ENCODE results near the gene EZR.
A peak's percentile ranks its signal among the peaks of the same experiment; 100 is the strongest.
"Not testable (repeated sequence)": the region's sequence is repeated elsewhere in the genome, so short reads cannot be mapped to it uniquely, and the experiment has no call there.

EZR gene

DNA sequence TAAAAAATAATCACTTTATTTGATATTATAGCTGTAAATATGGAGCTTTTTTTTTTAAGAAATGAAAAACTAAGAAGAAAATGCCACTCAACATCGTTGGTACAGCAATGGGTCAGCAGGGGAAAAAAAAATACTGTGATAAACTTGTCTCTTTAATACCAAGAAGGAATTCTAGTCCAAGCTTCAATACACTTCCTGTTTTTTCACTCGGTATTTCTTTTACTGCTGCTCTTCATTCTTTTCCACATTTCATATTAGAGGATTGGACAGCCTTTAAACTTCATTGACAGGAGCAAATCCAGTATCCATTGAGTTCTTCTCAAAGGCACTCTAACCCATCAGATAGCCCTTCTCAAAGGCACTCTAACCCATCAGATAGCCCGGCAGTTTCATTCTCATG is 22.2 kb upstream of the EZR start:
- DNase-seq (ENCODE audit: low read depth) = no peak

DNA sequence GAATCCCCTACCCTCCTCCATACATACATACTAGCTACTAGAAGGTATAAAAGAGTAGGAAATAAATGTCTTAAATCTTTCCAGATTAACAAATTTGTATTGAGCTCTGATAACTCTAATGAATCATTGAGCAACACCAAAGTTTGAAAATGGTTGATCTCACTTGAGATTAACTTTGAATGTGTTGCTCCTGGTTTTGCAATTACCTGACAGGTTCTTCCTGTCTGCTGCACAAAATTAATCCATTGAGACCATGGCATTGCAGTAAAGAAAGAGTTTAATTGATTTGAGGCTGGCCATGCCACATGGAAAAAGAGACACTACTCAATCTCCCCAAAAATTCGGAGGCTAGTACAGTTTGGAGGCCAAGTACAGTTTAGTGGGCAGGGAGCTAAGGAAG is 21.3 kb upstream of the EZR start:
- no peak for DNase-seq (ENCODE audit: low read depth)

DNA sequence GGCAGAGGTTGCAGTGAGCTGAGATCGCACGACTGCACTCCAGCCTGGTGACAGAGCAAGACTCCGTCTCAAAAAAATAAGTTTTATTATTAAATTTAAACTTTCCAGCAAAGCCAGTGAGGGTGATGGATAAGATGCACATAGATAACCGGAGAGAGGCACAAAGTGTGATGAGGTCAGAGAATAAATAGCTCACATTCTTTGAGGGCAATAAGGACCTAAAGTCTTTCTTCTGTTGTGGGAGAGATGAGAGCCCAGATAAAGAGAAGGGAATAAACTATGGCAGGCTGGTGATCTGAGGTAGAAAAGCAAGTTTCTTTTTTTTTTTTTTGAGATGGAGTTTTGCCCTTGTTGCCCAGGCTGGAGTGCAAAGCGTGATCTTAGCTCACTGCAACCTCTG is 20.6 kb upstream of the EZR start:
- no peak for DNase-seq (ENCODE audit: low read depth)

DNA sequence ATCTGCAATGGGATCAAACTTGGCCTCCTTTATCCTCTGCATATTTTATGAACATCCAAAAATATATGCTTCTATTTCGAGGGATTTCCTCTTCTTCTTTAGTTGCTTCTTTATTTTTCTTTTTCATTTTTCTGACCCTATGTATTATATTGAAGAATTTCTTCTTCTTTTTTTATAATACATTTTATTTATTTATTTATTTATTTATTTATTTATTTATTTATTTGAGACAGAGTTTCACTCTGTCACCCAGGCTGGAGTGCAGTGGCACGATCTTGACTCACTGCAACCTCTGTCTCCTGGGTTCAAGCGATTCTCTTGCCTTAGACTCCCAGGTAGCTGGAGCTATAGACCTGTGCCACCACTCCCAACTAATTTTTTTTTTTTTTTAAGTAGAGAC is 19.6 kb upstream of the EZR start:
- DNase-seq (ENCODE audit: low read depth) = not testable (repeated sequence)

DNA sequence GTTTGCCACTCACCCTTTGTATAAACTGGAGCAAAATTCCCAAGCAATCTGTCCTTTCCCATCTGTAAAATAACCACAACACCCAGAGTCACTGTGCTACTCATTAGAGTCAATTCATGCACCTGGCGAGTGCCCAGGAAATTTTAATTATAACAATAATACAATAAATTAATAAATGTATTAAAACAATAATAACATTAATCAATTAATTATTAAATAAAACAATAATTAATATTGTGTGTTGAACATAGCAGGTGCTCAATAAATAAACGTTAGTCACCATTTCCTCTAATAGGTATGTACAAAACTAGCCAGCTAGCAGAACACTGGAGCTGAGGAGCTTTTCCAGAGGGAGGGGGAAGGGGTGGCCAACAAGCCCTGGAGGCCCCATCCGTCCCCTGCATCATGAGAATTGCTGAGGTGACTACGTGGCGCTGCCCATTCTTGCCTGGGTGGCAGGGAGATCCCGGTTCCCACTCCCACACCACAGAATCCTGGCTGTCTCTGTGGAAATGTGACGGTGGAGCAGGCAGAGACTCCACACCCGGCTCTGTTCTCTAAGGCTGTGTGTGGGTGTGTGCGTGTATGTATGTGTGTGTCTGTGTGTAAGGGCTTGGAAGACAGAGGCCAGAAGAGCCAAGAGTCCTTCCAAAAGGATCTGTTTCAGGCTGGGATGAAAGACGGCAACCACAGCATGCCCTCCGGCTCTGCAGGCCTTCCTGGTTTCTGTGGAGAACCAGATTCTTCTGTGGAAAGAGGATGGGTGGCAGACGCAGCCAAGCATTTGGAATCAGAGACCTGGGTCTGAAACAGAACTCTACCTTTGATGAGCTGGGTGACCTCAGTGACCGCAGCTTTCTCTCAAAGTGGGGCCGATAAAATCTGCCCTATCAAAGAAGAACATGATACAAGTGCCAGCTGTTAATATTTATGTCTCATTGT is 18.8 kb upstream of the EZR start:
- no peak for DNase-seq (ENCODE audit: low read depth)

DNA sequence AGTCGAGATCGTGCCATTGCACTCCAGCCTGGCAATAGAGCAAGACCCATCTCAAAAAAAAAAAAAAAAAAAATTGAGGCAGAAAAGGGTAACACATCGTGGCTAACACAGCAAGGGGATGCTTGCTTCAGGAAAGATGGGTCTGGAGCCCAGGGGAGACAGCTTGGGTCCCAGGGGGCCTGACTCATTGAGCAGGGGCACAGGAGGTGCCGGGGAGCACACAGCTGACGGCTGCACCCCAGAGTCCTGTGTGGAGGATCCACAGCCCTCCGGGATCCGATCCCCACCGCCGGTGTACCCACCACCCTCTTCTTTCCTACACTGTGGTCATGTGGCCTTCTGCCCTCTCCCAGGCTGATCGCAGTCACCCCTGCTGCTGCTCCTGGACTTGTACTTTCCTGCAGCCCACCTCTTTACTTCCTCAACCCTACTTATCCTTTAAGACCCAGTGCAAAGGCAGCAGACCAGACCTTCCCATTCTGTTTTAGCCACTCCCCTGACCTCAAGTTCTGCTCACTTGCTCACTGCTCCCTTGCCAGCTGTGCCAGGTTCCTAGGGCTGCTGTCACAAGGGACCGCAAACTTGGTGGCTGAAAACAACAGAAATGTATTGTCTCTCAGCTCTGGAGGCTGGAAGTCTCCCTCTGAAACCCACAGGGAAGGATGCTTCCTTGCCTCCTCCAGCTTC is 17.6 kb upstream of the EZR start:
- DNase-seq (ENCODE audit: low read depth) = no peak

DNA sequence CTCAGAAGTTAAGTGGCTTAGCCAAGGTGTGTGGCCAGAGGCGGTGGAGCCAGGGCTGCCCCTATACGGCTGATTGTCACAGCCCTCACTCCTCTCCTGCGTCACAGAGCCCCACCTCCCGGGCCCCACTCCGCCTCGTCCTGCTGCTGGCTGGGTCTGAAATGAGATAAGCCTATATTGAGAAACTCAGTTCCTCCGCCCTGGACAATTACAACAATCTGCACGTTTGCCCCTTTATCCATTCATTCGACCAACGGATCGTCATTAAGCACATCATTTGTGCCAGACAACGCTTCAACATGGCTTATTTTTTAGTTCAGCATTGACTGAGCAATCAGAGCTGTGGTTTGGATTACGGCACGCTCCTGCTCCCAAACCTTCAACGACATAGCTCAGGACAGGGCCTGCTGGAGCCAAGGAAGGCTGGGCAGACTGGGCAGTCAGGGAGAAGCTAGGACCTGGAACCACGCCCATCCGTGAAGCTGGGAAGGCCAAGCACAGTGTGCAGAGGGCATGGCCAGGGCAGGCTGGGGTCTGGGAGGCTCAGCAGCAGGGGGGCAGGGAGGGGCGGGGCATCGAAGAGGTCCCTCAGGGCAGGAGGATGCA is 16.6 kb upstream of the EZR start:
- DNase-seq (ENCODE audit: low read depth) = no peak

DNA sequence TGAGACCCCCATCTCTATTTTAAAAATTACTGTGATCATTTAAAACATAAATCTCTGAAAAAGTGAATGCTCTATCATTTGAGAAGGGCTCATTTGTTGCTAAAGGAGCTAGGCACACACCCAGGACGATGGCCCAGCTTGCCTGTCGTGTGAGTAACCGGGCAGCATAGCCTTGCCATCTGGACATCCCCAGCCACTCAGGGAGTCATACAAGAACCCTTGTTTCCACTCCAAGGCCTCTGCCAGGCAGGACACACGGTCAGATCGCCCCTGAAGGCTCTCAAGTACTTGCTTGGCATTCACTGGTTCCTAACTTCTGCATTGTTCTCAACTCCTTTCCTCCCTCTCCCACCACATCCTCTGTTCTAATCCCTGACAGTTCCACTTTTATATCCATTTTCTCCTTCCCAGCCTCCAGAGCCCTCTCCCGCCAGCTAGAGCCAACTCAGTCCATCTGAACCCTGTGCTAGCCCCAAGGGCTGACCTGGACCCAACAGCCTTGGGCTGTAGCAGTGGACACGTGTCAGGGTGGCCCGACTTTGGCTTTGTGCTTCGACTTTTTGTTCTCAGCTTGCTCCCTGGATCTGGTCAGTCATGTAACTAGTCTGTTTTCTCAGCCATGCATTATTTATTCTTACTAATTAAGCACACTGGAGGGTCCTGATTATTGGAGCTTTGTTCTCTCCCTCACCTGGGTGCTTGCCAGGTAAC is 15.7 kb upstream of the EZR start:
- DNase-seq (ENCODE audit: low read depth) = no peak

DNA sequence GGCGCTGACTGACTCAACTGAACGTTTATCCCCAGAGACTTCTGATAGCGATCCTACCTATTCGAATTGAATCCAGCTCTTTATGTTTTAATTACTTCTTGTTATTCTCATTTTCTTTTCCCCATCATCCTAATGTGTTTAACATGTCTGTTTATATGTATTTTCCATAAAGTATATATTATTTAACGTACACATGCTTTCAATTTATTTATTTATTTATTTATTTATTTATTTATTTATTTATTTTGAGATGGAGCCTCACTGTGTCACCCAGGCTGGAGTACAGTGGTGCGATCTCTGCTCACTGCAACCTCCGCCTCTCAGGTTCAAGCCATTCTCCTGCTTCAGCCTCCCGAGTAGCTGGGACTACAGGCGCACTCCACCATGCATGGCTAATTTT is 13.6 kb upstream of the EZR start:
- DNase-seq (ENCODE audit: low read depth) = not testable (repeated sequence)

DNA sequence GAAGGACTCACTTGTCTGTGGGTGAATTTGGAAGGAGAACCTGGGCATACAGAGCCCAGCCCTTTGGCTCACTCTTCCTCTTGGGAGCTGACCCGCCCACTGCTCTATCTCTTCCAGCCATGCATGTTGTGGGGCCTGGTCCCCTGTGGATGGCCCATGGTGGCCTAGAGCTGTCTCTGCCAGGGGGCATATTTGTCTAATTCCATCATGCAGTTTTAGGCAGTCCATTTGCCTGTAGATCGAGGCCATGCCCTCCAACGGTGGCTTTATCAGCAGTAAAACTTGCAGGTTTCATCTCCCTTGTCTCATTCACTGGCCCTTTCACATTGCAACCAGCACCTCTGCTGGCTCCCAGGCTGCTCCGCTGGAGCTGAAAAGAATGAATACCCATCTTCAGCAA is 12.9 kb upstream of the EZR start:
- DNase-seq (ENCODE audit: low read depth) = no peak

DNA sequence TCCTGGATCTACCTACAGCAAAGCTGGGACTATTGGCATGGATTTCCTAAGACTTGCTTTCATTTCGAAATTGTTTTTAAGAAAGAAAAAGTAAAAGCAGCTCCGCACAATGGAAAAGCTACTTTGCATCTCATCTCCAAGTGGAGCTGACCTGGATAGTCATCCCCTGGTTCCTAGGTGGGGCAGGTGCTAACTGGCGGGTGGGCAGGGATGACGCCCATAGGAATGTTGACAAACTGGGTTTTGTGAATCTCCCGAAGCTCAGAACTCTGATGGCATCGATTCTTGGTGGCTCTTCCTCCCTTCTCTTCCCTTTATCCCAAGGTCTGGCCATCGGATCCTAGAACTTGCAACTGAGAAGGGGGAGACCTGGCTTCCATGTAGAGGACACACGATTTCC is 12.4 kb upstream of the EZR start:
- no peak for DNase-seq (ENCODE audit: low read depth)

DNA sequence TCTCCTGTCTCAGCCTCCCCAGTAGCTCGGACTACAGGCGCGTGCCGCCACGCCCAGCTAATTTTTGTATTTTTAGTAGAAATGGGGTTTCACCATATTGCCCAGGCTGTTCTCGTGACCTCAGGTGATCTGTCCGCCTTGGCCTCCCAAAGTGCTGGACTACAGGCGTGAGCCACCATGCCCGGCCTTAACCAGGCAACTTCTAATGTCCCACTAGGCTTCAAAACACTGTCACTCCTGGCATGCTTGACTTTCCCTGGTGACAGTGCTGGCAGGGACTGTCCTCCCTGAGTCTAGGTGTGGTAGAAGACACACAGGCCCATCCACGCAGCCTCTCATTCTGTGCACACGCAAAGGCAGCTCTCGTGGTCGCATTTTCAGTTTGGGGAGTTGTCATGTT is 11.6 kb upstream of the EZR start:
- no peak for DNase-seq (ENCODE audit: low read depth)

DNA sequence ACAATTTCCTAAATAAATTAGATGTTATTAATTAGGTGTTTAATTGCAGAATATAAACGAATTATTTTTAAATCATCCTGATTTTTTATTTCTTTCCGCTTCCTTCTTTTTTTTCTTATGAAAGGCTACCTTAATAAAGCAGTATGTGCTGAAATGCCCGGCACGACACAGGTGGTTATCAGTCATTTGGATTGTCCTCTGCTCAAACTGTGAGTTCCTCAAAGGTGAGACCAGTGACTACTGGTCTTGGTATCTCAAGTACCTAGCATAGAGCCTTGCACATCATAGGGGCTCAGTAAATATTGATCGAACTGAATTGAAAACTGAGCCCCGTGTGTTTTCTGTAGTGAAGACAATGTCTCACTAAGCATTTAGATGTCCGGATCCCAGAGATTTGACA is 9.6 kb upstream of the EZR start:
- DNase-seq (ENCODE audit: low read depth) = no peak

DNA sequence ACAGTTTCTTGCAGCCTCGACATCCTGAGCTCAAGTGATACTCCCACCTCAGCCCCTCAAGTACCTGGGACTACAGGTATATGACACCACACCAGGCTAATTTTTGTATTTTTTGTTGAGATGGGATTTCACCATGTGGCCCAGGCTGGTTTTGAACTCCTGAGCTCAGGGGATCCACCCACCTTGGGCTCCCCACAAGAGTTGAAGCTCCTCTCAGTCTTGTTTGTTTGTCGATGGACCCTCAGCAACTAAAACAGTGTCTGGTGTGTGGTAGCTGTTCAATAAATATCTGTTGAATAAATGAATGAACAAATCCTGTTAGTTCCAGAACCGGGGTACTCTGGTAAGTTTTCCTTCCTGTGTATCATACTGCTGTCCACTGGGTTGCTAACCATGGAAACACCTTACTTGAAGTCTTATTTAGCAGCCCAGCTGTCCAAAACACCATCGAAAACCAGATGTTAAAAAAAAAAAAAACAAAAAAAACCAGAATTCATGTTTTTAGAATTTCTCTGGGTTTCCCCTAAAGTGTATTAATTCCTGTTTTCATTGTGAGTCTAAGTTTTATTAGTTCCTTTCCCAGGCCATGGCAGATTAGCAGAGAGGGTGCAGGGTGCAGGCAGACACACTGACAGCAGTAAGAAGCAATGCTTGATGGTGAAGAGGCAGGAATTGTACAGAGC is 7.8 kb upstream of the EZR start:
- DNase-seq (ENCODE audit: low read depth) = no peak

DNA sequence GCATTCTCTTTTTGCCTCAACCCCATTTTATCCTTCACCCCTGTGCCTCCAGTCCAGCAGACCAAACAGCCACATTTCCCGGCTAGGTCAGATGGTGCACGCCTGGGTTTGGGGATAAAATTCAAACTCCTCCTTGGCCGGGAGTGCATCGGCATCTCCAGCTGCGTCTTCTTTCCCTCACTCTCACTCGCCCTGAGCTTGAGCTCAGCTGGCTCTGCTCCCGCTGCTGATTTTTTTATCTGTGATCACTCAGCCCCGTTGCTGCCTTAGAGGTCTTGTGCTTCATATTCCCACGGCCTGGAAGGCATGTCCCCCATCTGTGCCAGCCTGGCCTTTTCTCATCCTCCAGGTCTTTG is 6.8 kb upstream of the EZR start:
- no peak for DNase-seq (ENCODE audit: low read depth)

DNA sequence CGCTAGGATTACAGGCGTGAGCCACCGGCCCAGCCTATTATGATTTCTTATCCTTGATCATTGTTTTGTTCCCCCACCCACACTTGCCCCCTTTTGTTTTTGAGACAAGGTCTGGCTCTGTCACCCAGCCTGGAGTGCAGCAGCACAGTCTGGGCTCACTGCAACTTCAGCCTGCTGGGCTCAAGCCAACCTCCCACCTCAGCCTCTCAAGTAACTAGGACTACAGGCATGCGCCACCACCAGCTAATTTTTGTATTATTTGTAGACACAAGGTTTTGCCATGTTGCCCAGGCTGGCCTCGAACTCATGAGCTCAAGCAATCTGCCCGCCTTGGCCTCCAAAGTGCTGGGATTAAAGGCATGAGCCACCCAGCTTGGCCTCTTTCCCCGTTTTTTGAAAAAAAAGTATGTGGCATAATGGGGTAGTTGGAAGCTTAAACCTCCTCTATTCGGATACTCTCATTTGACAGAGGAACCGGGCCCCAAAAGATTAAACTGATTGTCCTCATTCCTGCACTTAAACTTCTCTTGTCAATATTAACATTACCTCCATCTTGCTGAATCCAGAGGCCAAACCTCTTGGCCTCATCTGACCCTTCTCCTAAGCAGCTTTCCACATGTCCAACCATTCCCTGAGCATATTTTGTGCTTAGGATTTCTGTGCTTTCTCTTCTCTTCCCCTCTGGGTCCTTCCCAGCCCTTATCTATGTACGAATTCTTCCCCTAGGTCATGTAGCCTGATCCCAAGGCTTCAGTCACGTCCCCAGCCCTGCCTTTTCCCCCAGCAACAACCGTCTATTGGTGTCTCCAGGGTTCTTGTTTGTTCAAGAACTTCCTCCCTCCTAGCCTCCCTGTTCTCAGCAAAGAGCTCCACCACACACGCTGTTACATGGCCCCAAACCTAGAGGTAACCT is 6.1 kb upstream of the EZR start:
- DNase-seq (ENCODE audit: low read depth) = no peak

DNA sequence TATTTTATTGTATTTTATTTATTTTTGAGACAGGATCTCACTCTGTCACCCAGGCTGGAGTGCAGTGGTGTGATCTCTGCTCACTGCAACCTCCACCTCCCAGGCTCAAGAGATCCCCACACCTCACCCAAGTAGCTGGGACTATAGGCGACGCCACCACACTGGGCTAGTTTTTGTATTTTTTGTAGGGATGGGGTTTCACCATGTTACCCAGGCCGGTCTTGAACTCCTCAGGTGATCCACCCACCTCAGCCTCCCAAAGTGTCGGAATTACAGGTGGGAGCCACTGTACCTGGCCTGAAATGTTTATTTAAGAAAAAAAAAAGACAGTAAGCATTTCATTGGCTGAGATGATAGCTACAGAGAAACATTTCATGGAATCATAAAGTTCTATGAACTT is 4.4 kb upstream of the EZR start:
- DNase-seq (ENCODE audit: low read depth) = not testable (repeated sequence)

DNA sequence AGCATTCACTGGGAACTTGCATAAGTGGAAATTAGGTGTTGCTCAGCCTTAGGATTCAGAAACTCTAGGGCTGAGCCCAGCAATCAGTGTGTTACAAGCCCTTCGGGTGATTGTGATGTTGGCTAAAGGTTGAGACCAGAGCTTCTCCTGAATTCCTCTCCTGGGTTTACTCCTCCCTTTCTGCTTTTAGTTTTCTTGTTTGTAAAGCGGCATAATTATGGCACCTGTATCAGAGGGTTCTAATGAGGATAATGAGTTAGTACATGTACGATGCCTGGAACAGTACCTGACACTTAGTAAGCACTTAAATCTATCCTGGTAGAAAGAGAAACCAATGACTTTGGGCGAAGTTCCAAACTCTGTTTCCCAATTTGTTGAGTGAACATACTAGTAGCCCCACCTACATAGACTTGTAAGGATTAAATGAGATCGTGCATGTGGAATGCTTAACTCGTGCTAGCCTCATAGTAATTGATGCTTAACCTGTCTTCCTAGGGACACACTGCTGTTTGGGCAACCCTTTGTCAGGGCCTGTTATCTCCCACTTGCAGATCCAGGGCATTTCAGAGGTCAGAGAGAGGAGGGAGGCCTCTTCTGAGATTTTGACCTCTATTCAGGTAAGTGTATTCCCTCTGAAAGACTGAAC is 932 bp upstream of the EZR start:
- DNase-seq (ENCODE audit: low read depth) = no peak

DNA sequence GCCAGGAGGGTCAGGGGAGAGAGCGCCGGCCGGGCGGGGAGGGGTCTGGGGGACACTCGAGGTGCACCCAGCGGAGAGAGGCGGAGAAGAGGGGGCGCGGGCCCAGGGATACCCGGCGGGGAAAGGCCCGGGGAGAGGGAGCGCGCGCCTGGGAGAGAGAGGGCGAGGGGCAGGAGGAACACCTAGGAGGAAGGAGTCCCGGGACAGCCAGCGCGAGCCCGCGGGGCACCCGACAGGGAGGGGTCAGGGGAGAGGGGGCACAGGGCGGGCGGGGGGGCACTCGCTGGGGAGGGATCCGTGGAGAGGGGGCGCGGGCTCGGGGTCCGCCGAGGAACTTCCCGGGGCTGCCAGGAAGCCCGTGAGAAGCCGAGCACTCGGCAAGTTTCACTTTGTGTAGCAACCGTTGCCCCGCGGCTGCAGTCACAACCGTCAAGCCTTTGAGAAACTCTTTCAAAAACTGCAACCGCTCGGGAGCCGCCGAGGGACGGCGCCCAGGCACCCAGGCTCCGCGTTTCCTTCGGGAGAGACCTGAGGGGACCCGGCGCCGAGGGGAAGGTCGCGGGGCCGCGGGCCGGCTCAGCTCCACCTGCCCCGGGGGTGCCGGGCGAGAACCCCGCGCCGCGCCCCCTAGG is 471 bp downstream of the EZR start:
- peak; percentile 54 for DNase-seq (ENCODE audit: low read depth)

Measured in activated T-helper 9 cell treated with anti-CD3 and anti-CD28 coated beads, Interleukin-2, amount 50 U/mL, for 16 hours (primary cell).